Measurements from ENCODE around the gene ADRB2. TPM values are rescaled to one million over a fixed set of nuclear protein-coding genes. Genes with fewer than 3 reads are reported as not detected.

The ADRB2 gene
- total and polyA plus RNA-seq, 9 donors, result 0.23 to 2.3 (median 1.0) TPM

DNA sequence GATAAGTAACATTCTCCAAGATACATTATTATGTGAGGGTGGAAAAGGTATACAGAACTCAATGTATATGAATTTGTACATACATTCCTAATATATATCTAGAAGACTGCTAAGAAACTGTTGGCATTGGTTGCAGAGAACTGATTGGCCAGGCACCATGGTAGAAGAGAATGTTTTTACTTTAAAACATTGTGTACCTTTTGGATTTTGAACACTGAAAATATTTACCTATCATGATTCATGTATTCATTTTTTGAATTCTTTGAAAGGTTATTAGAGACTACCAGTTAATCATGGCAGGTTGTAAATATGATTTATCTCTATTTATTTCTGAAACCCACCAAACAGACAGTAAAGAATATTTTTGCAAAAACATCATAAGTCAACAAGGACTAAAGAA, 41.2 kb upstream of the ADRB2 start:
- intact Hi-C loops (cut with DNase I), result no loop called here
- no peak for DNase-seq
- no peaks in the 10 kb centered on the region for H3K36me3 ChIP-seq
- H3K27me3 ChIP-seq, result no peaks in the 10 kb centered on the region
- no peaks in the 10 kb centered on the region for H3K4me1 ChIP-seq (ENCODE audit: insufficient read depth)
- no peaks in the 10 kb centered on the region for H3K9me3 ChIP-seq
- no peak overlapping the region for H3K4me3 ChIP-seq
- TF ChIP-seq EP300 (IDR thresholded peaks at IDR 0.05) (no peak), POLR2A (IDR thresholded peaks at IDR 0.05) (no peak)
- TF ChIP-seq, protein P1, sequence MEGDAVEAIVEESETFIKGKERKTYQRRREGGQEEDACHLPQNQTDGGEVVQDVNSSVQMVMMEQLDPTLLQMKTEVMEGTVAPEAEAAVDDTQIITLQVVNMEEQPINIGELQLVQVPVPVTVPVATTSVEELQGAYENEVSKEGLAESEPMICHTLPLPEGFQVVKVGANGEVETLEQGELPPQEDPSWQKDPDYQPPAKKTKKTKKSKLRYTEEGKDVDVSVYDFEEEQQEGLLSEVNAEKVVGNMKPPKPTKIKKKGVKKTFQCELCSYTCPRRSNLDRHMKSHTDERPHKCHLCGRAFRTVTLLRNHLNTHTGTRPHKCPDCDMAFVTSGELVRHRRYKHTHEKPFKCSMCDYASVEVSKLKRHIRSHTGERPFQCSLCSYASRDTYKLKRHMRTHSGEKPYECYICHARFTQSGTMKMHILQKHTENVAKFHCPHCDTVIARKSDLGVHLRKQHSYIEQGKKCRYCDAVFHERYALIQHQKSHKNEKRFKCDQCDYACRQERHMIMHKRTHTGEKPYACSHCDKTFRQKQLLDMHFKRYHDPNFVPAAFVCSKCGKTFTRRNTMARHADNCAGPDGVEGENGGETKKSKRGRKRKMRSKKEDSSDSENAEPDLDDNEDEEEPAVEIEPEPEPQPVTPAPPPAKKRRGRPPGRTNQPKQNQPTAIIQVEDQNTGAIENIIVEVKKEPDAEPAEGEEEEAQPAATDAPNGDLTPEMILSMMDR (IDR thresholded peaks at IDR 0.05), result no peak
- no peak overlapping the region for H3K27ac ChIP-seq

DNA sequence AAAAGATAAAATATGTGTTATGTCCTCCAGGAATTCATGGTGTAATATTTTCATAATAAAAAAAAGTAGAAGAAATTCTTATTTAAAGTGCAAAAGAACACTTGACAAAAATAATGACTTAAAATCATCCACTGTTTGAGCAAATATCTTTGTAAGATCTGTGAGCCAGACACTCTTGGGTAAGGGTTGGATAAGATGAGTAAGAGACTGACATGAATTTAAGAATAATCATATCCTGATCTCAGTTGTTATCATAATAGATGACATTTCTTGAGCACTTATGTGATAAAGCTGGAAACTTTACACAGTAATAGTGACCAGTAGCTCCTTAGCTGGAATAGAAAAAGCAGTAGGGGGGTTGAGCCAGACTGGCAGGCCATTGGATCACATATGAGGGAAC, 40.0 kb upstream of the ADRB2 start:
- H3K27me3 ChIP-seq, result no peaks in the 10 kb centered on the region
- intact Hi-C loops (cut with DNase I), result no loop called here
- TF ChIP-seq EP300 (IDR thresholded peaks at IDR 0.05) (no peak), POLR2A (IDR thresholded peaks at IDR 0.05) (no peak)
- TF ChIP-seq, protein P1 (IDR thresholded peaks at IDR 0.05), result no peak

DNA sequence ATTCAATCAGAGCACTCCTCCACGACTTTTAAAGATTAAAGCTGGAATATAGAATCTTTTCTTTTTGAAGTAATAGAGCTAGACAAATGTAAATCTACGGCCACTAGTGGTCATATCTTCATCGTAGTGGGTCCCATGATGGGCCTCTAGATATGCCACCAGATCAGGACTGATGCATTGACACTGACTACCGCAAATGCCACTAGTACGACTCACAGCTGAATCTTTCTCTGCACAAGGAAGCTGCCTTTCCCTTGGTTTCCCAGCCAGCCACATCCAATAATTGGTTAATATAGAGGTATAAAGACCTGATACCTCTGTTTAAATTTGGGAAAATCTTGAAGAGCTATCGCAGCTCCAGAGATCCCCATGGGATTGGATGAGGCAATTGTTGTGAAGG, 37.8 kb upstream of the ADRB2 start:
- intact Hi-C loops (cut with DNase I), result no loop called here
- TF ChIP-seq, protein P1 (IDR thresholded peaks at IDR 0.05), result no peak
- TF ChIP-seq POLR2A (IDR thresholded peaks at IDR 0.05), result no peak
- TF ChIP-seq EP300 (IDR thresholded peaks at IDR 0.05), result no peak
- no peak for DNase-seq
- Histone ChIP-seq H3K4me3 (no peak overlapping the region), H3K4me1 (ENCODE audit: insufficient read depth) (no peaks in the 10 kb centered on the region), H3K9me3 (no peaks in the 10 kb centered on the region), H3K36me3 (no peaks in the 10 kb centered on the region), H3K27ac (no peak overlapping the region), H3K27me3 (no peaks in the 10 kb centered on the region)
- WGBS, 3 donors, result 81 to 86% (median 82%) methylated on average over 6 of the region's 6 CpGs

More for the DNA sequence above, 40.0 kb upstream of the ADRB2 start:
- no peaks in the 10 kb centered on the region for H3K36me3 ChIP-seq
- H3K27ac ChIP-seq, result no peak overlapping the region
- no peaks in the 10 kb centered on the region for H3K9me3 ChIP-seq
- no peak overlapping the region for H3K4me3 ChIP-seq
- no peak for DNase-seq
- H3K4me1 ChIP-seq (ENCODE audit: insufficient read depth), result no peaks in the 10 kb centered on the region

DNA sequence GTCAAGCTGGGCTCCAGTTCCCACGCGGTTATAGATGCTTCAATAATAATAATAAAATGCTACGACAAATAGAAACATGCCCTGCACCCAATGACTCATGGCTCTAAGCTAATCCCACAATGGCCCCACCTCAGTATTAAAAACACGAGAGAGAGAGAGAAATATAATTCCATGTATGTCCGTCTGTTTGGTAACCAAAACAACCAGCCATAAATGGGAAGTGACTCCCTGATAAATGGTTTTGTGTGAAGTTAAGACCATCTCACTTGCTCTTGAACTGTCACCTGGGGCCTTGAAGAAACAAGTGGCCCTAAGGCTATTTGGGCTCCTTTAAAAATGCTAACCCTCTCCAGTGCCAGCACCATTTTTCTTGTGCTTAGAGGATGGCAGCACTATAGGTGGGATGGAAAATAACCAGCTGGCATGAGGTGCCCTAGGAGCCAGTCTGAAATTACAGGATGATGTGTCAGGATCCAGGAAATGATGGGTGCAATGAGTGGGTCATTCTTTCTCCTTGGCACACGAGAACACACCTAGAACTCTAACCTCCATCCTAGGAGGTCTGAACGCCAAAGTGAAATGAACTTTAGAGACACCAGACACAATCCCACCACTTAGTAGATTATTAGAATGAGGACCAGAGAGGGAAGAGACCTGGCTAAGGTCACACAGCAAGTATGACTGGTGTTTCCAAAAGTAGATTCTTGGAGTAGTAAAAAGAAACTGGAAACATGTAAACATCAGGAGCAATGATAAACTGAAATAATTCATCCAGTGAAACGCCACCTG, 35.7 kb upstream of the ADRB2 start:
- intact Hi-C loops (cut with DNase I), result no loop called here

More for the DNA sequence above, 35.7 kb upstream of the ADRB2 start:
- Histone ChIP-seq H3K4me1 (ENCODE audit: insufficient read depth) (no peaks in the 10 kb centered on the region), H3K4me3 (no peak overlapping the region), H3K27me3 (no peaks in the 10 kb centered on the region), H3K27ac (no peak overlapping the region), H3K9me3 (no peaks in the 10 kb centered on the region), H3K36me3 (no peaks in the 10 kb centered on the region)
- no peak for DNase-seq
- TF ChIP-seq, protein P1 (IDR thresholded peaks at IDR 0.05), result no peak
- no peak for TF ChIP-seq EP300 (IDR thresholded peaks at IDR 0.05)
- TF ChIP-seq POLR2A (IDR thresholded peaks at IDR 0.05), result no peak
- 73 to 83% (median 78%) methylated on average over 8 of the region's 8 CpGs for WGBS, 3 donors
